Measurements from ENCODE around the gene EFNA4. TPM values are rescaled to one million over a fixed set of nuclear protein-coding genes. Genes with fewer than 3 reads are reported as not detected.

The EFNA4 gene
- total and polyA plus RNA-seq, 7 donors, result 0.39 to 1.3 (median 0.83) TPM

GRCh38 chr1:155048449-155049334 lies 14.8 kb upstream of the EFNA4 start:
- peaks cover 31% of the 10 kb centered on the region for H3K4me1 ChIP-seq
- ATAC-seq (no peak), DNase-seq (no peak)
- 58 to 69% (median 63%) methylated on average over 8 of the region's 8 CpGs for WGBS, 3 donors
- TF ChIP-seq CTCF (IDR thresholded peaks at IDR 0.05), result no peak
- no peak overlapping the region for H3K4me3 ChIP-seq
- H3K27me3 ChIP-seq (ENCODE audit: insufficient read depth in 3 of 3, low read length in 2 of 3), result no peaks in the 10 kb centered on the region
- no peak overlapping the region for H3K27ac ChIP-seq
- no peaks in the 10 kb centered on the region for H3K9me3 ChIP-seq
- intact Hi-C loops (cut with DNase I), result no loop called here
- H3K36me3 ChIP-seq (ENCODE audit: insufficient read depth in 1 of 2, low read depth in 1 of 2), result peaks cover 0 to 8% of the 10 kb centered on the region in 2 donors

GRCh38 chr1:155049651-155050559 lies 13.6 kb upstream of the EFNA4 start:
- intact Hi-C loops (cut with DNase I), result loop anchor here in 1 of 2 donors (10.0 kb wide), 1 partner anchor 495 kb away; the partner anchor contains the start of gene UBE2Q1
- ATAC-seq (peak in 1 of 4 donors; percentile 12), DNase-seq (no peak)
- peaks cover 26% of the 10 kb centered on the region for H3K4me1 ChIP-seq
- H3K36me3 ChIP-seq (ENCODE audit: insufficient read depth in 1 of 2, low read depth in 1 of 2), result peaks cover 0 to 20% of the 10 kb centered on the region in 2 donors
- H3K4me3 ChIP-seq, result peak overlapping the region; percentile 88
- TF ChIP-seq CTCF (IDR thresholded peaks at IDR 0.05), result no peak
- H3K9me3 ChIP-seq, result no peaks in the 10 kb centered on the region
- 17 to 18% (median 18%) methylated on average over 10 of the region's 10 CpGs for WGBS, 3 donors
- H3K27me3 ChIP-seq (ENCODE audit: insufficient read depth in 3 of 3, low read length in 2 of 3), result no peaks in the 10 kb centered on the region
- peak overlapping the region; percentile 86 for H3K27ac ChIP-seq

- Histone ChIP-seq H3K27me3 (ENCODE audit: insufficient read depth in 3 of 3, low read length in 2 of 3) (no peaks in the 10 kb centered on the region), H3K36me3 (ENCODE audit: insufficient read depth in 1 of 2, low read depth in 1 of 2) (peaks cover 0 to 28% of the 10 kb centered on the region in 2 donors), H3K9me3 (no peaks in the 10 kb centered on the region), H3K4me3 (peak within 1 kb of the TSS; percentile 88), H3K27ac (peak within 1 kb of the TSS; percentile 86), H3K4me1 (peaks cover 23% of the 10 kb centered on the region)
- intact Hi-C loops (cut with DNase I), result loop anchor here in 1 of 2 donors (10.0 kb wide), 1 partner anchor 496 kb away; the partner anchor contains the start of gene UBE2Q1
- peak; percentile 87 to 89 (median 88) for ATAC-seq
- peak; percentile 88 to 93 for DNase-seq
- WGBS, 3 donors, result 0 to 1% (median 1%) methylated on average over 76 to 99 of the region's 99 CpGs
- TF ChIP-seq CTCF (IDR thresholded peaks at IDR 0.05), result peak; percentile 93
Measured at GRCh38 chr1:155050560-155051341, 12.8 kb upstream of the EFNA4 start, which contains the start of gene ADAM15. TSS of gene ADAM15 (plus strand) at chr1:155051316. CDS start at chr1:155051387, 71 bp downstream.

GRCh38 chr1:155051342-155051776 lies 12.2 kb upstream of the EFNA4 start:
- intact Hi-C loops (cut with DNase I), result loop anchor here in 1 of 2 donors (10.0 kb wide), 1 partner anchor 497 kb away; the partner anchor contains the start of gene UBE2Q1
- peaks cover 0 to 34% of the 10 kb centered on the region in 2 donors for H3K36me3 ChIP-seq (ENCODE audit: insufficient read depth in 1 of 2, low read depth in 1 of 2)
- 0 to 1% (median 1%) methylated on average over 18 to 31 of the region's 31 CpGs for WGBS, 3 donors
- TF ChIP-seq CTCF (IDR thresholded peaks at IDR 0.05), result no peak
- peak overlapping the region; percentile 88 for H3K4me3 ChIP-seq
- ATAC-seq, result peak in 3 of 4 donors; percentile 6 to 29 (median 13)
- H3K27ac ChIP-seq, result peak overlapping the region; percentile 86
- no peak for DNase-seq
- no peaks in the 10 kb centered on the region for H3K27me3 ChIP-seq (ENCODE audit: insufficient read depth in 3 of 3, low read length in 2 of 3)
- H3K4me1 ChIP-seq, result peaks cover 23% of the 10 kb centered on the region
- H3K9me3 ChIP-seq, result no peaks in the 10 kb centered on the region

Measured in psoas muscle (tissue), 8 donors.